SK-N-SH treated with all-trans-retinoic acid at 6 μM for 48 hours (cell line): ENCODE data around the gene ANKDD1A.

Source experiments
- ATAC-seq: fragments of 200-7000 bp; cut with Tn5 transposase; 3 replicates; pipeline ENCODE4 v1.9.1; 2020; ENCODE audit warnings: mild to moderate bottlenecking, moderate library complexity
- ARNTL ChIP-seq: fragments of 450-650 bp; formaldehyde crosslinking; IDR thresholded peaks from 2 replicates; pipeline ENCODE4 v1.5.0; 2020; ENCODE audit warnings: low read depth, mild to moderate bottlenecking, moderate library complexity, borderline replicate concordance
- BACH2 ChIP-seq: fragments of 250-450 bp; sonication (Bioruptor Pico); IDR thresholded peaks from 2 replicates; pipeline ENCODE4 v1.9.0; 2021; ENCODE audit warnings: mild to moderate bottlenecking, borderline replicate concordance
- CREB5 ChIP-seq: fragments of 250-450 bp; sonication (Bioruptor Pico); IDR thresholded peaks from 2 replicates; pipeline ENCODE4 v1.5.1; 2020; ENCODE audit warnings: low read depth, mild to moderate bottlenecking, moderate library complexity
- CSDC2 ChIP-seq: fragments of 250-450 bp; sonication (Bioruptor Pico); IDR thresholded peaks from 2 replicates; pipeline ENCODE4 v1.5.0; 2020; ENCODE audit warnings: mild to moderate bottlenecking, moderate library complexity
- ESRRG ChIP-seq: fragments of 250-450 bp; sonication (Bioruptor Pico); IDR thresholded peaks from 2 replicates; pipeline ENCODE4 v1.6.1; 2021; ENCODE audit warnings: mild to moderate bottlenecking
- GLIS3 ChIP-seq: fragments of 250-450 bp; sonication (Bioruptor Pico); IDR thresholded peaks from 2 replicates; pipeline ENCODE4 v1.5.0; 2020; ENCODE audit warnings: mild to moderate bottlenecking, moderate library complexity
- ISL1 ChIP-seq: fragments of 250-450 bp; sonication (Bioruptor Pico); IDR thresholded peaks from 2 replicates; pipeline ENCODE4 v2.1.2; 2022; ENCODE audit warnings: mild to moderate bottlenecking, moderate library complexity
- OSR1 ChIP-seq: fragments of 250-450 bp; sonication (Bioruptor Pico); IDR thresholded peaks from 2 replicates; pipeline ENCODE4 v1.8.0; 2022; ENCODE audit warnings: moderate library complexity, mild to moderate bottlenecking, inconsistent platforms
- PATZ1 ChIP-seq: fragments of 250-450 bp; sonication (Bioruptor Pico); IDR thresholded peaks from 2 replicates; pipeline ENCODE4 v1.8.0; 2020; ENCODE audit warnings: mild to moderate bottlenecking, moderate library complexity, borderline replicate concordance
- POU6F1 ChIP-seq: fragments of 250-450 bp; sonication (Bioruptor Pico); IDR thresholded peaks from 2 replicates; pipeline ENCODE4 v1.8.0; 2021; ENCODE audit warnings: low read depth, mild to moderate bottlenecking, moderate library complexity, borderline replicate concordance
- PPARA ChIP-seq: fragments of 250-450 bp; sonication (Bioruptor Pico); IDR thresholded peaks from 2 replicates; pipeline ENCODE4 v1.5.0; 2020; ENCODE audit warnings: mild to moderate bottlenecking, borderline replicate concordance
- RARB ChIP-seq: fragments of 250-450 bp; sonication (Bioruptor Pico); IDR thresholded peaks from 2 replicates; pipeline ENCODE4 v1.8.0; 2021; ENCODE audit warnings: mild to moderate bottlenecking, moderate library complexity
- TCF4 ChIP-seq: fragments of 250-450 bp; sonication (Bioruptor Pico); IDR thresholded peaks from 2 replicates; pipeline ENCODE4 v1.8.0; 2021; ENCODE audit warnings: mild to moderate bottlenecking, moderate library complexity, borderline replicate concordance
- TOX ChIP-seq: fragments of 250-450 bp; sonication (Bioruptor Pico); IDR thresholded peaks from 2 replicates; pipeline ENCODE4 v1.8.0; 2021; ENCODE audit warnings: mild to moderate bottlenecking, moderate library complexity, borderline replicate concordance
- ZC3H10 ChIP-seq: fragments of 250-450 bp; sonication (Bioruptor Pico); IDR thresholded peaks from 2 replicates; pipeline ENCODE4 v1.5.1; 2021; ENCODE audit warnings: mild to moderate bottlenecking, moderate library complexity
- ZFP3 ChIP-seq: fragments of 250-450 bp; sonication (Bioruptor Pico); IDR thresholded peaks from 2 replicates; pipeline ENCODE4 v1.5.0; 2020; ENCODE audit warnings: mild to moderate bottlenecking, moderate library complexity
- ZFP30 ChIP-seq: fragments of 450-650 bp; formaldehyde crosslinking; IDR thresholded peaks from 2 replicates; pipeline ENCODE4 v1.5.0; 2022; ENCODE audit warnings: mild to moderate bottlenecking, moderate library complexity
- ZNF565 ChIP-seq: fragments of 450-650 bp; formaldehyde crosslinking; conservative IDR thresholded peaks from 2 replicates; pipeline ENCODE4 v1.5.0; 2020; ENCODE audit warnings: low read depth, mild to moderate bottlenecking, moderate library complexity
- ZNF8 ChIP-seq: fragments of 450-650 bp; formaldehyde crosslinking; IDR thresholded peaks from 2 replicates; pipeline ENCODE4 v1.5.0; 2020; ENCODE audit warnings: mild to moderate bottlenecking, moderate library complexity
- TF ChIP-seq, protein P1 (sequence below): fragments of 250-450 bp; sonication (Bioruptor Pico); IDR thresholded peaks from 2 replicates; pipeline ENCODE4 v1.5.1; 2021; ENCODE audit warnings: mild to moderate bottlenecking, moderate library complexity
- TF ChIP-seq, protein P2 (sequence below): fragments of 250-450 bp; sonication (Bioruptor Pico); IDR thresholded peaks from 2 replicates; pipeline ENCODE4 v1.5.0; 2020; ENCODE audit warnings: mild to moderate bottlenecking, moderate library complexity

ANKDD1A gene

GRCh38 chr15:64916365-64916764 is 4.7 kb downstream of the ANKDD1A start:
- no peak for TF ChIP-seq ZC3H10
- TF ChIP-seq GLIS3 (CRISPR knock-in tag): no peak
- TF ChIP-seq CREB5 (CRISPR knock-in tag): no peak
- no peak for TF ChIP-seq TOX (CRISPR knock-in tag)
- TF ChIP-seq, protein P1, sequence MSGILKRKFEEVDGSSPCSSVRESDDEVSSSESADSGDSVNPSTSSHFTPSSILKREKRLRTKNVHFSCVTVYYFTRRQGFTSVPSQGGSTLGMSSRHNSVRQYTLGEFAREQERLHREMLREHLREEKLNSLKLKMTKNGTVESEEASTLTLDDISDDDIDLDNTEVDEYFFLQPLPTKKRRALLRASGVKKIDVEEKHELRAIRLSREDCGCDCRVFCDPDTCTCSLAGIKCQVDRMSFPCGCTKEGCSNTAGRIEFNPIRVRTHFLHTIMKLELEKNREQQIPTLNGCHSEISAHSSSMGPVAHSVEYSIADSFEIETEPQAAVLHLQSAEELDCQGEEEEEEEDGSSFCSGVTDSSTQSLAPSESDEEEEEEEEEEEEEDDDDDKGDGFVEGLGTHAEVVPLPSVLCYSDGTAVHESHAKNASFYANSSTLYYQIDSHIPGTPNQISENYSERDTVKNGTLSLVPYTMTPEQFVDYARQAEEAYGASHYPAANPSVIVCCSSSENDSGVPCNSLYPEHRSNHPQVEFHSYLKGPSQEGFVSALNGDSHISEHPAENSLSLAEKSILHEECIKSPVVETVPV (CRISPR knock-in tag): no peak
- no peak for ATAC-seq

DNA sequence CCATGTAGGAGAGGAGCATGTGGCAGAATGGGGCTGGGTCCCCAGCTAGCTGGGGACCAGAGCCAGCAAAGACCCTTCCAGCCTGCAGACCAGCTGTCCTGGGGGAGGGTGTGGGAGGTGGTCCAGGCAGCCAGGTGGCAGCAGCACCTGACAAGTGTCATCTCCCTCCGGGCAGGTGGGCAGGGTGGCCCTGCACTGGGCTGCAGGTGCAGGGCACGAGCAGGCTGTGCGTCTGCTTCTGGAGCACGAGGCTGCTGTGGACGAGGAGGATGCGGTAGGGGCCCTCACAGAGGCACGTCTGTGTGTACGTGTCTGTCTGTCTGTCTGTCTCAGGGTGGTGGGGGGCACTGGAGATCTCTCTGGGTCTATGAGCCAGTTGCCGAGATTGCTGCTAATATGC is 5.5 kb downstream of the ANKDD1A start:
- TF ChIP-seq ZFP30 (CRISPR knock-in tag): no peak
- TF ChIP-seq POU6F1 (CRISPR knock-in tag): no peak
- no peak for TF ChIP-seq PATZ1
- no peak for TF ChIP-seq PPARA
- no peak for TF ChIP-seq TOX (CRISPR knock-in tag)
- no peak for TF ChIP-seq CSDC2 (CRISPR knock-in tag)
- TF ChIP-seq, protein P1 (CRISPR knock-in tag): no peak
- no peak for ATAC-seq

DNA sequence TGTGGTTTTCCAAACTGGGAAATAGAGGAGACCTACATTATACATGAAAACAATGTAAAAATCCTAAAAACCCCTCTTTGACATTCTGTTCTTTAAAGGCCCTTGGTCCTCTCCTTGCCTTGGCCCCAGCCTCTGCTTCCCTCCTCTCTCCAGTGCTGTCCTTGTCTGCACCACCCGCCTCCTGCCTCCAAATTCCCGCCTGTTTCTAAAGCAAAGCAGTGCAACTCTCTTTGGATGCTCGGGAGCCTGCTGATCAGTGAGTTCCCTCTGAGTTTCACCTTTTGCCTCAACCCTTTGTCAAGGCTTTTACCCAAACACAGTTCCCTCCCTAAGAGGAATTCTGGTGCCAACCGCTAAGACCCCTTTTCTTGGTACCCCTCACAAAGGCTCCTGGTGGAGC is 8.0 kb downstream of the ANKDD1A start:
- no peak for ATAC-seq
- TF ChIP-seq TCF4 (no peak), ZFP3 (CRISPR knock-in tag) (no peak), RARB (CRISPR knock-in tag) (no peak), ZNF8 (CRISPR knock-in tag) (no peak), PPARA (no peak), ZNF565 (CRISPR knock-in tag) (no peak), OSR1 (CRISPR knock-in tag) (no peak), GLIS3 (CRISPR knock-in tag) (no peak), POU6F1 (CRISPR knock-in tag) (no peak), ARNTL (no peak), TOX (CRISPR knock-in tag) (no peak), ISL1 (CRISPR knock-in tag) (no peak), ZC3H10 (no peak), CSDC2 (CRISPR knock-in tag) (no peak), ESRRG (CRISPR knock-in tag) (no peak), ZFP30 (CRISPR knock-in tag) (no peak), BACH2 (CRISPR knock-in tag) (no peak), PATZ1 (no peak)
- TF ChIP-seq, protein P1 (CRISPR knock-in tag): no peak
- TF ChIP-seq, protein P2, sequence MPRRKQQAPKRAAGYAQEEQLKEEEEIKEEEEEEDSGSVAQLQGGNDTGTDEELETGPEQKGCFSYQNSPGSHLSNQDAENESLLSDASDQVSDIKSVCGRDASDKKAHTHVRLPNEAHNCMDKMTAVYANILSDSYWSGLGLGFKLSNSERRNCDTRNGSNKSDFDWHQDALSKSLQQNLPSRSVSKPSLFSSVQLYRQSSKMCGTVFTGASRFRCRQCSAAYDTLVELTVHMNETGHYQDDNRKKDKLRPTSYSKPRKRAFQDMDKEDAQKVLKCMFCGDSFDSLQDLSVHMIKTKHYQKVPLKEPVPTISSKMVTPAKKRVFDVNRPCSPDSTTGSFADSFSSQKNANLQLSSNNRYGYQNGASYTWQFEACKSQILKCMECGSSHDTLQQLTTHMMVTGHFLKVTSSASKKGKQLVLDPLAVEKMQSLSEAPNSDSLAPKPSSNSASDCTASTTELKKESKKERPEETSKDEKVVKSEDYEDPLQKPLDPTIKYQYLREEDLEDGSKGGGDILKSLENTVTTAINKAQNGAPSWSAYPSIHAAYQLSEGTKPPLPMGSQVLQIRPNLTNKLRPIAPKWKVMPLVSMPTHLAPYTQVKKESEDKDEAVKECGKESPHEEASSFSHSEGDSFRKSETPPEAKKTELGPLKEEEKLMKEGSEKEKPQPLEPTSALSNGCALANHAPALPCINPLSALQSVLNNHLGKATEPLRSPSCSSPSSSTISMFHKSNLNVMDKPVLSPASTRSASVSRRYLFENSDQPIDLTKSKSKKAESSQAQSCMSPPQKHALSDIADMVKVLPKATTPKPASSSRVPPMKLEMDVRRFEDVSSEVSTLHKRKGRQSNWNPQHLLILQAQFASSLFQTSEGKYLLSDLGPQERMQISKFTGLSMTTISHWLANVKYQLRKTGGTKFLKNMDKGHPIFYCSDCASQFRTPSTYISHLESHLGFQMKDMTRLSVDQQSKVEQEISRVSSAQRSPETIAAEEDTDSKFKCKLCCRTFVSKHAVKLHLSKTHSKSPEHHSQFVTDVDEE (CRISPR knock-in tag): no peak
